ENCODE measurements around the gene ADGRV1. TPM values are rescaled to one million over a fixed set of nuclear protein-coding genes. Genes with fewer than 3 reads are reported as not detected.

The ADGRV1 gene
- total and polyA plus RNA-seq, 2 donors (not counting 3 experiments of a cell fraction or from before 2014, with no cell fraction given): 0.11 to 0.55 TPM

- no peak overlapping the region for H3K27ac ChIP-seq (ENCODE audit: insufficient read depth, low read depth, low read length)
- H3K36me3 ChIP-seq (ENCODE audit: control insufficient read depth in 2 of 2, extremely low read depth in 1 of 2, insufficient read depth in 2 of 2, low read length in 2 of 2): no peaks in the 10 kb centered on the region
- no peak overlapping the region for H2AFZ ChIP-seq (ENCODE audit: low read depth, low read length)
- H3K4me1 ChIP-seq (ENCODE audit: control insufficient read depth, extremely low read depth, insufficient read depth, low read length): no peaks in the 10 kb centered on the region
- FAIRE-seq (no peak), DNase-seq (ENCODE audit: low read depth, low spot score) (no peak)
- POLR2A ChIA-PET: no interaction called here
- intact Hi-C loops (cut with micrococcal nuclease) (no loop called here), dilution Hi-C loops (cut with MboI; ENCODE audit: extremely low pct_ligation_motif_present, low sequenced_read_pairs) (no loop called here)
- H3K79me2 ChIP-seq (ENCODE audit: control insufficient read depth, insufficient read depth, low read length): no peaks in the 10 kb centered on the region
- no peak overlapping the region for H3K4me2 ChIP-seq (ENCODE audit: insufficient read depth, low read length)
- no peaks in the 10 kb centered on the region for H3K9me1 ChIP-seq (replicated peaks; ENCODE audit: control insufficient read depth, extremely low read depth, insufficient read depth, low read length)
- no peaks in the 10 kb centered on the region for H3K27me3 ChIP-seq (ENCODE audit: control insufficient read depth in 2 of 2, insufficient read depth in 2 of 2, low read length in 2 of 2)
- no peaks in the 10 kb centered on the region for H3K9me3 ChIP-seq (replicated peaks; ENCODE audit: control insufficient read depth, insufficient read depth, low read length)
- no peak overlapping the region for H3K9ac ChIP-seq (replicated peaks; ENCODE audit: extremely low read depth, insufficient read depth, low read length)
- CTCF ChIA-PET: interaction anchor here (0.8 to 2.1 kb wide), 2 partner anchors 10 kb away, joined by 4 to 7 read pairs; no protein-coding TSS in a partner anchor
- H4K20me1 ChIP-seq (replicated peaks; ENCODE audit: control insufficient read depth, extremely low read depth, insufficient read depth, low read length): no peaks in the 10 kb centered on the region
- H3K4me3 ChIP-seq (replicated peaks in 1 of 3; ENCODE audit: insufficient read depth in 1 of 3, low read depth in 1 of 3, low read length in 3 of 3): no peak overlapping the region
- TF ChIP-seq POLR2AphosphoS5 (IDR thresholded peaks at IDR 0.05; ENCODE audit: insufficient read depth, low read depth, low read length) (no peak), CTCF (IDR thresholded peaks at IDR 0.05; ENCODE audit: extremely low read depth in 1 of 2, insufficient read depth in 1 of 2, low read depth in 1 of 2, low read length in 2 of 2) (no peak), FOS (IDR thresholded peaks at IDR 0.05; ENCODE audit: borderline replicate concordance, insufficient read depth, low read length) (no peak), MAX (IDR thresholded peaks at IDR 0.05; ENCODE audit: insufficient read depth, insufficient read length) (no peak), JUN (IDR thresholded peaks at IDR 0.05; ENCODE audit: borderline replicate concordance, insufficient read depth, insufficient read length, low read depth) (no peak), EZH2 (IDR thresholded peaks at IDR 0.05; ENCODE audit: borderline replicate concordance, low read depth, low read length, severe bottlenecking) (no peak), GATA2 (IDR thresholded peaks at IDR 0.05; ENCODE audit: insufficient read depth, insufficient read length, low read depth, low read length) (no peak), MYC (IDR thresholded peaks at IDR 0.05; ENCODE audit: low read depth, low read length) (no peak), POLR2A (IDR thresholded peaks at IDR 0.05; ENCODE audit: low read depth, low read length) (no peak)
- no TSS peak for BruUV-seq (replicated peaks)
These were observed 67.9 kb downstream of the ADGRV1 start for GRCh38 chr5:90626493-90626892.
